ENCODE measurements around the gene NEXN.

- no peak for TF ChIP-seq CTCF (IDR thresholded peaks at IDR 0.05; ENCODE audit: low read depth, low read length)
- TF ChIP-seq POLR2A (IDR thresholded peaks at IDR 0.05; ENCODE audit: extremely low read depth, insufficient read length): no peak
- no peak for TF ChIP-seq MAX (IDR thresholded peaks at IDR 0.05; ENCODE audit: low read depth, low read length)
- no peak for TF ChIP-seq MYC (IDR thresholded peaks at IDR 0.05; ENCODE audit: low read depth, low read length)
Measured at GRCh38 chr1:77926561-77927357, 38.3 kb downstream of the NEXN start.
